HG03060 (cell line): ENCODE data around the gene NANOG.
"Not testable (repeated sequence)": the region's sequence is repeated elsewhere in the genome, so short reads cannot be mapped to it uniquely, and the experiment has no call there.

Experiments used
- ATAC-seq: cut with Tn5 transposase; IDR thresholded peaks from one replicate; pipeline ENCODE4 v1.9.1; 2021; ENCODE audit warnings: low read depth, moderate number of reproducible peaks; ENCODE audit not compliant: unreplicated experiment

NANOG gene

DNA sequence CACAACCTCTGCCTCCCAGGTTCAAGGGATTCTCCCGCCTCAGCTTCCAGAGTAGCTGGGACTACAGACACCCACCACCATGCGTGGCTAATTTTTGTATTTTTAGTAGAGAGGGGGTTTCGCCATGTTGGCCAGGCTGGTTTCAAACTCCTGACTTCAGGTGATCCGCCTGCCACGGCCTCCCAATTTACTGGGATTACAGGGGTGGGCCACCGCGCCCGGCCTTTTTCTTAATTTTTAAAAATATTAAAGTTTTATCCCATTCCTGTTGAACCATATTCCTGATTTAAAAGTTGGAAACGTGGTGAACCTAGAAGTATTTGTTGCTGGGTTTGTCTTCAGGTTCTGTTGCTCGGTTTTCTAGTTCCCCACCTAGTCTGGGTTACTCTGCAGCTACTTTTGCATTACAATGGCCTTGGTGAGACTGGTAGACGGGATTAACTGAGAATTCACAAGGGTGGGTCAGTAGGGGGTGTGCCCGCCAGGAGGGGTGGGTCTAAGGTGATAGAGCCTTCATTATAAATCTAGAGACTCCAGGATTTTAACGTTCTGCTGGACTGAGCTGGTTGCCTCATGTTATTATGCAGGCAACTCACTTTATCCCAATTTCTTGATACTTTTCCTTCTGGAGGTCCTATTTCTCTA, at the start of gene NANOG:
Gene NANOG (plus strand): TSS at position 519 of the 645 bp plus-strand sequence. CDS start 213 bp downstream, outside the sequence.
- ATAC-seq: not testable (repeated sequence)

DNA sequence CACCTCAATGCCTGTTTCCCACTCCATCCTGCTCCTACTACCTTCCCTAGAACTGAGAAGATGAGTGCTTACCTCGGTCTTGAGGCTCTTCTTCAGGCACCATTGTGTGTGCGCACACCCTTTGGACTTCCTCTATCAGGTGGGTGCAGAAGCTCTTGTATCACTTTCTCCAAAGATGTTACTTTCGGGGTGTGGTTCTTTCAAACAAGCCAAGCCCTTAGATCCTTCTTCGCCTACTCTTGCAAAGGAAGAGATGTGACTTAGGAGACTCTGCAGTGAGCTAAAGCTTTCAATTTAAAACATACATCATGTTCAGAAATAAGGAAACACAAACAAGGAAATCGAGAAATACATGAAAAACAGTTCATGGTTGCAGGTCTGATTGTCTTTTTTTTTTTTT, 42.0 kb upstream of the NANOG start, which contains the start of gene CLEC4C:
Gene CLEC4C (minus strand): TSS at position 130 of the 400 bp plus-strand sequence. CDS start 27 bp downstream, at position 103.
- ATAC-seq: no peak

DNA sequence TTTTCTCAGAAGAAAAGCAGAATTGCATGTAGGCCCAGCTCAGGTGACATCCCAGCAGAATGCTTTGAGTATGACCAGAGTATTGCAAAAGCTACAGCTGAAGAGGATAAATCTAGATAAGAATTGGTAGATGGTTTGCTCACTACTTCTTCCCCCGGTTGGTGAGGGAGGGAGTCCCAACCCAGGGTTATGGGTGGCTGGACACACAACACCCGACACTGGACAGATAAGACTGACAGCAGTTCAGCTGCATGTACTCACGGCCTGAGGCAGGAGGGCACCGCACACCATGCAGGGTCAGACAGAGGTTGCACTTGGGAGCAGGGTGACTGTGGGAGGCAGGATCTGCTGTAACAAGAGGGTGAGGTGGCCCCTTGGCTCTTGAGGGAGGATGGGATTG, 40.4 kb upstream of the NANOG start:
- no peak for ATAC-seq

DNA sequence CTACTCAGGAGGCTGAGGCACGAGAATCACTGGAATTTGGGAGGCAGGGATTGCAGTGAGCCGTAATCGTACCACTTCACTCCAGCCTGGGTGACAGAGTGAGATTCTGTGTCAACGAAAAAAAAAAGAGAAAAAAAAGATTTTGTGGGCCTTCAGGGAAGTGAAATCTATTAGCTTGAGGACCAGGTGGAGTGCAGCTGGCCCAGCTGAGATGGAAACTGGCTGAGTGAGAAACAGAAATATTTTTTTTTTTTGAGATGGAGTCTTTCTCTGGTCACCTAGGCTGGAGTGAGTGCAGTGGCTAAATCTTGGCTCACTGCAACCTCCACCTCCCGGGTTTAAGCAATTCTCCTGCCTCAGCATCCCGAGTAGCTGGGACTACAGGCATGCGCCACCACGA, 39.8 kb upstream of the NANOG start:
- no peak for ATAC-seq

DNA sequence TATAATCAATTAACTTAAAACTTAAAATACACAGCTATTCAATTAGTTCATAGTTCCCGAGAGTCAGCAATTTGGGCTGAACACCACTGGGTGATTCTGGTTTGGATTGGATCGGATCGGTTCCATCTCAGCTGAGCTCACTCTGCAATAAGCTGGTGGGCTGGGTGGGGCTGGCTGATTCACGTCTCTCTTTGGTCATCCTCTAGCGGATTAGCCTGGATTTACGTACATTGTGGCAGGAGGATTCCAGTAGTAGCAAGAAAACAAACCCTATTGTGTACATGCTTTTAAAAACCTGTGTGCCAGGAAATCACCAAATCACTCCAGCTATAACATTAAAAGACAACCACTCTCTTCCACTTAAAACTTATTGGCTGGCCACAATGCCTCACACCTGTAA, 38.9 kb upstream of the NANOG start:
- ATAC-seq: no peak

DNA sequence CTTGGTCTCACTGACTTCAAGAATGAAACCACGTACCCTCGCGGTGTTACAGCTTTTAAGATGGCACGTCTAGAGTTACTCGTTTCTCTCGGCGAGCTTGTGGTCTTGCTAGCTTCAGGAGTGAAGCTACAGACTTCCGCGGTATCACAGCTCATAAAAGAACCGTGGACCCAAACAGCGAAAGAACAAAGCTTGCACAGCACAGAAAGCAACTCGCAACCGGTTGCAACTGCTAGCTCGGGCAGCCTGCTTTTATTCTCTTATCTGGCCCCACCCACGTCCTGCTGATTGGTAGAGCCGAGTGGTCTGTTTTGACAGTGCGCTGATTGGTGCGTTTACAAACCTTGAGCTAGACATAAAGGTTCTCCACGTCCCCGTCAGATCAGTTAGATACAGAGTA, 37.8 kb upstream of the NANOG start:
- ATAC-seq: no peak

DNA sequence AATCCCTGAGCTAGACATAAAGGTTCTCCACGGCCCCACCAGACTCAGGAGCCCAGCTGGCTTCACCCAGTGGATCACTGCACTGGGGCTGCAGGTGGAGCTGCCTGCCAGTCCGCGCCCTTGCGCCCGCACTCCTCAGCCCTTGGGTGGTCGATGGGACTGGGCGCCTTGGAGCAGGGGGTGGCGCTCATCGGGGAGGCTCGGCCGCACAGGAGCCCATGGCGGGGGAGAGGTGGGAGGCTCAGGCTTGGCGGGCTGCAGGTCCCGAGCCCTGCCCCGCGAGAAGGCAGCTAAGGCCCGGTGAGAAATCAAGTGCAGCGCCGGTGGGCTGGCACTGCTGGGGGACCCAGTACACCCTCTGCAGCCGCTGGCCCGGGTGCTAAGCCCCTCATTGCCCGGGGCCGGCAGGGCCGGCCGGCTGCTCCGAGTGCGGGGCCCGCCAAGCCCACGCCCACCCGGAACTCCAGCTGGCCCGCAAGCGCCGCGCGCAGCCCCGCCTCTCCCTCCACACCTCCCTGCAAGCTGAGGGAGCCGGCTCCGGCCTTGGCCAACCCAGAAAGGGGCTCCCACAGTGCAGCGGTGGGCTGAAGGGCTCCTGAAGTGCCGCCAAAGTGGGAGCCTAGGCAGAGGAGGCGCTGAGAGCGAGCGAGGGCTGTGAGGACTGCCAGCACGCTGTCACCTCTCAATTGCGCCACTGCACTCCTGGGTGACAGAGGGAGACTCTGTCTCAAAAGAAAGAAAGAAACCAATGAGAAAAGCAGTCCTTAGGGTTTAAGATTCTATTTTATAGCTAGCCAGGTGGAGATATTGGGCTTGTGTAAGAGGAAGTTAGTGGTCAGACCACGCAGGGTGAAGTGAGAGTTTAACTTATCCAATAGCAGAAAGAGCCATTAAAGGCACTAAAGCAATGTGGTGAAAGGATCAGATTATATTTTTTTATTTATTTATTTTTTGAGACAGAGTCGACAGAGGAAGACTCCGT, 37.0 kb upstream of the NANOG start:
- not testable (repeated sequence) for ATAC-seq

DNA sequence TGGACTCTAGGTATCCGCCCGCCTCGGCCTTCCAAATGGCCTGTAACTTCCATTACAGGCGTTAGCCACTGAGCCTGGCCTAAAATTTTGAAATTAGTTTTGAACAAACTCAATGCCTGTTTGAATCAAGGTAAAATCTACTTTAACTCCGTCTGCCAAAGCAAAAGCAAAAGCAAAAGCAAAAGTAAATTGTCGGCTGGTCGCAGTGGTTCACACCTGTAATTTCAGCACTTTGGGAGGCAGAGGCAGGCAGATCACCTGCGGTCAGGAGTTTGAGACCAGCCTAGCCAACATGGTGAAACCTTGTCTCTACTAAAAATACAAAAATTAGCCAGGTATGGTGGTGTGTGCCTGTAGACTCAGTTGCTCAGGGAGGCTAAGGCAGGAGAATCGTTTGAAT, 33.5 kb upstream of the NANOG start:
- ATAC-seq: not testable (repeated sequence)

DNA sequence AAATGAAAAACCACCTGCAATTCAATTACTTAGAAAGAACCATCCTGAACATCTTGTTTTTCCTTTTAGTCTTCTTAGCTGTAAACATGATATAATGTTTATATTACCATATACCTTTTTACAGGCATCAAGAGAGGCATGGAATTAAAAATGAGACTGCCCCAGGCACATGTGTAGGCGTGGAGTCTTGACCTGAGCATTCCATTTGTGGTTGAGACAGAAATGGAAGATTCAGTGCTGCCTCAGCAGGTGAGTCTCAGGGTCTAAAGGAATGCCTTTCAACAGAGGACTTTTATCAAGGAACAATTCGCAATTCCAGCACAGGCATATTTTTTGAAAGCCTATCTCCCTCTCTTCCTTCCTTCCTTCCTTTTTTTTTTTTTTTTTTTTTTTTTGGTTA, 32.2 kb upstream of the NANOG start:
- ATAC-seq: no peak

DNA sequence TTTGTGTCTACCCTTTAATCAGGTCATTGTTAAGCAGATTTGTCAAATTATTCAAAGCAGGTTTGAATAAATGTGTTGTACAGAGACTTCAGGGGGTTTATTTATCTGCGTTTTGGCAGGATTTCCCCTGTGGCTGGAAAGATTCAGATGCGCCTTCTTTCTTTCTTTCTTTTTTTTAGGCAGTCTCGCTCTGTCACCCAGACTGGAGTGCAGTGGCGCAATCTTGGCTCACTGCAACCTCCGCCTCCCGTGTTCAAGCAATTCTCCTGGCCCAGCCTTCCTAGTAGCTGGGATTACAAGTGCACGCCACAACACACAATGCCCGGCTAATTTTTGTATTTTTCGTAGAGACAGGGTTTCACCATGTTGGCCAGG, 30.4 kb upstream of the NANOG start:
- no peak for ATAC-seq

DNA sequence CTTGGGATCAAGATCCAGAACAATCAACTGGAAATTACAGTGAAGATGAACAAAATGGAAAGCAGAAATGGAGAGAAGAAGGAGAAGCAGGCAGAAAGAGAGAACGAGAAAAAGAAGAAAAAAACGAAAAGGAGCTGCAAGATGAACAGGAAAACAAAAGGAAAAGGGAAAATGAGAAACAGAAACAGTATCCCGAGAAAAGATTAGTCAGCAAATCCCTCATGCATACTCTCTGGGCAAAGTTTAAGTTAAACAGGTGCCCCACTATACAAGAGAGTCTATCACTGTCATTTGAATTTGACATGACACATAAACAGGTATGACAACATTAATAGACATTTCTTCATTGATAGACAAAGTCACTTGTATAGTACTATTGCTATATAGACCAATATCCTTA, 19.2 kb upstream of the NANOG start:
- ATAC-seq: no peak

DNA sequence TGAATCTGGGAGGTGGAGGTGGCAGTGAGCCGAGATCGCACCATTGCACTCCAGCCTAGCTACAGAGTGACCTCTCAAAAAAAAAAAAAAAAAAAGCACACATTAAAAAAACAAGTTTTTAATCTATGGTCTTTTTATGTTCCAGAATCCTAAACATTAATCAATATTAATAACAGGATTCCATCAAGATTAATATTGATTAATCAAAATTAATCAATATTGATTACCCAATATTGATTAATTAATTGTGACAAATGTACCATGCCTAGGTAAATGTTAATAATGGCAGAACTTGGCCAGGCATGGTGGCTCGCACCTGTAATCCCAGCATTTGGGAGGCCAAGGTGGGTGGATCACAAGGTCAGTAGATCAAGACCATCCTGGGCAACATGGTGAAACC, 7.9 kb upstream of the NANOG start:
- no peak for ATAC-seq

DNA sequence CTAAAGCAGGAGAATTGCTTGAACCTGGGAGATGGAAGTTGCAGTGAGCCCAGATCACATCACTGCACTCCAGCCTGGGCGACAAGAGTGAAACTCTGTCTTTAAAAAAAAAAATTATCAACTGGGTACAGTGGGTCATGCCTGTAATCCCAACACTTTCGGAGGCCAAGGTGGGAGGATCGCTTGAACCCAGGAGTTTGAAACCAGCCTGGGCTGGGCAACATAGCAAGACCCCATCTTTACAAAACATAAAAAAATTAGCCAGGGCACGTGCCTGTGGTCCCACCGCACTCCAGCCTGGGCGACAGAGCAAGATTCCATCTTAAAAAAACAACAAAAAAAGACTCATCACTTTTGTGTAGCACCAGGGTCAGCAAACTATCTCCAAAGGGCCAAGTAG, 7.1 kb upstream of the NANOG start:
- no peak for ATAC-seq

DNA sequence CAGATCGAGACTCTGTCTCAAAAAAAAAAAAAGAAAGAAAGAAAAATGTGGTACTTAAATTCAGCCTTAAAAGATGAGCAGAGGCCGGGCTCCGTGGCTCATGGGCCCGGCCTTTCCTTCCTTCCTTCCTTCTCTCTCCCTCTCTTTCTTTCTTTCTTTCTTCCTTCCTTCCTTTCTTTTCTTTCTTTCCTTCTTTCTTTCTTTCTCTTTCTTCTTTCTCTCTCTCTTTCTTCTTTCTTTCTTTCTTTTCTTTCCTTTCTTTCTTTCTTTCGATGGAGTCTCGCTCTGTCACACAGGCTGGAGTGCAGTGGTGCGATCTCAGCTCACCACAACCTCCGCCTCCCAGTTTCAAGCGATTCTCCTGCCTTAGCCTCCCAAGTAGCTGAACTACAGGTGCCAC, 5.8 kb upstream of the NANOG start:
- ATAC-seq: not testable (repeated sequence)

DNA sequence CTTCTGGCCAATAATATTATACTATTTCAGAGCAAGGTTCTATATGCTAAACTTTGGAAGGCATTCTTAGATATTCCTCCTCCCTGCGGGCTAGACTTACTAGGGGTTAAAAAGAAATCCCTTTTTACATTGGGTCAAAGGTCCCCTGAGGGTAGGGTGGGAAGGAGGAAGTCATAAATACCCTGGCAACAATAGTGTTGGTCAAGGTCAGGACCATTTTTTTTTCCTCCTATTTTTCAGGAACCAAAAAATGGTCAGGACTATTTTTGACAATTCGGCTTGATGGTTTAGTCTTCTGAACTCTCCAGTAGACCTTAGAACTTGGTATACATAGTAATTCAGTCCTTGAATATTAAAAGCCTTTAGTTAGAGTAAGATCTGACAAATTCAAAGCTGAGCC, 4.5 kb upstream of the NANOG start:
- ATAC-seq: no peak

DNA sequence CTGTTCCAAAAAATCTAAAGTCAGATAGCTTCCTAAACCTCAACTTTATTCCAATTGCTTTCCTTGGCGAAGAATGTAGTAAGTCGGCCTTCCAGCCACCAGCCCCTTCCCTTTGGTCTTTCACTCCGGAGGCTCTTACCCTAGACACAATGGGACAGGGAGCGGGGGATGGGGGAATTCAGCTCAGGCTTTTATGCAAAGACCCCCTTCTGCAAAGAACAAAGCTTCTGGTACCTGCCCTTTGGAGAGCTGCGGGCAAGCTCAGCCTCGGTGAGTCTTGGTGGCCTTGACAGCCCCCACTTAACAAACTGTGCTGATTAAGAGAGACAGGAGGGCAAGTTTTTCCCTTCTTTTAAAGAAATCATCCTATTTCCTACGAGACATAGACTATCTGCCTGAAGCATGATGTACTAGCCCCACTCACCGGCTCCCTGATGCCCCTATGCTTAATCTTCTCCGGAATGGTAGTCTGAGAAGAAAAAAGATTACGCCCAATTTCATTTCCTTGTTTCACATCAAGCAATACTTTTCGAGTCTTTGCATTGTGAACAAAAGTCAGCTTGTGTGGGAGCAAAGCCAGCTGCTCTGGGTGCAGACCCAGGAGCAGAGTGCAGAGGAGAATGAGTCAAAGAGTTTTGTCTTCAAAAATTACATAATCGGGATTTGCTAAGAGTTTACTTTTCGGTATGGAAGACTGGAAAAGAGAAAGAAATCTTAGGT, 1.5 kb upstream of the NANOG start:
- ATAC-seq: no peak

DNA sequence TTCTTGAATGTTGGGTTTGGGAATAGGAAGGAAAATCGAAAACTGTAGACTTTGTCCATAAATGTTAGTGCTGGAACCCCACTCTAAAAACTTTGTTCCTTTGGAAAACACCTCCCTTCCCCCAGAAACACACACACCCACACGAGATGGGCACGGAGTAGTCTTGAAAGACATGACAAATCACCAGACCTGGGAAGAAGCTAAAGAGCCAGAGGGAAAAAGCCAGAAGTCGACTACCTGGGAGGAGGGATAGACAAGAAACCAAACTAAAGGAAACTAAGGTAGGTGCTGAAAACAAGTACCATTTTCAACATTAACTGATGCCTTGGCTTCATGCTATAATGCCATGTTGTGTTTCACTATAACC, 925 bp upstream of the NANOG start:
- ATAC-seq: no peak

DNA sequence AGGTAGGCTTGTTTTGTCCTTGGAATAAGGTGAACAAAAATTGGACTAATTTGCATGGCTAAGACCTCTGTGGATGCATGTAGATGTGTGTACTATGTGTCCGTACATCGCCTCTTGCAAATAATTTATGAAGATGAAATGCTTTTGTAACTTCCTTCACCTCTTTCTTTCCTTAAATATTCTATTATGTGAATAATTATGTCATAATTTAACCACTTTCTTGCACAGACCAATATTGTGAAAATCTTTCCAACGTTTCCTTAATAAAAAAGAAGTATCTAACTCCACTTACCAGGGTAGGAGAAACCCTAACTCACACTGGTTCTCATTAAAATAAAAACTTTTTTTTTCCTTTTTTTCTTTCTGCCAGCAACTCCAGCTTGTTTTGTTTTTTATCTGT, 4.0 kb downstream of the NANOG start:
- ATAC-seq: no peak

DNA sequence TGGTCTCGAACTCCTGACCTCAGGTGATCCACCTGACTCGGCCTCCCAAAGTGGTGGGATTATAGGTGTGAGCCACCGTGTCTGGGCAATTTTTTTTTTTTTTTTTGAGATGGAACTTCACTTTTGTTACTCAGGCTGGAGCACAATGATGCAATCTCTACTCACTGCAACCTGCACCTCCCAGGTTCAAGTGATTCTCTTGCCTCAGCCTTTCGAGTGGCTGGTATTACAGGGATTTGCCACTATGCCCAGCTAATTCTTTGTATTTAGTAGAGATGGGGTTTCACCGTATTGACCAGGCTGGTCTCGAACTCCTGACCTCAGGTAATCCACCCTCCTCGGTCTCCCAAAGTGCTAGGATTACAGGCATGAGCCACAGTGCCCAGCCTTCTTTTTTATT, 8.1 kb downstream of the NANOG start:
- not testable (repeated sequence) for ATAC-seq

DNA sequence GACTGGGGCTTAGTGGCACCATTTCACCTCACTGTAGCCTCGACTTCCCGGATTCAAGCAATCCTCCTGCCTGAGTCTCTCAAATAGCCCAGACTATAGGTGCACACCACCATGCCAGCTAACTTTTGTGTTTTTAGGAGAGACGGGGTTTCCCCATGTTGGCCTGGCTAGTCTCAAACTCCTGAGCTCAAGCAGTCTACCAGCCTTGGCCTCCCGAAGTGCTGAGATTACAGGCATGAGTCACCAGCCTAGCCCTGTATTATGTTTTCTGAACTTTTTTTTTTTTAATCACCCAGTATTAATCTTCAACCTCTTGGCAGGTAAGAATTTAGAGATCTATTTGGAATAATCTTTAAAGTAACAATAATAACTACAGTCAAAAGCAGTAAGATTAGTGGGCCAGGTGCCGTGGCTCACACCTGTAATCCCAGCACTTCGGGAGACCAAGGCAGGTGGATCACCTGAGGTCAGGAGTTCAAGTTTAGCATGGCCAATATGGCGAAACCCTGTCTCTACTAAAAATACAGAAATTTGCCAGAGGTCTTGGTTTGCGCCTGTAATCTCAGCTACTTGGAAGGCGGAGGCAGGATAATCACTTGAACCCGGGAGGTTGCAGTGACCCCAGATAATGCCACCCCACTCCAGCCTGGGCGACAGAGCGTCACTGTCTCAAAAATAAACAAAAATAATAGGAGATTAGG, 8.6 kb downstream of the NANOG start:
- no peak for ATAC-seq
